Breast epithelium (tissue), 4 donors: ENCODE results near the gene TMEM267. TPM values are rescaled to one million over a fixed set of nuclear protein-coding genes. Genes with fewer than 3 reads are reported as not detected.

ENCODE experiments used
- DNase-seq, 2 donors: peaks; one replicate each; pipeline ENCODE4 v3.0.0-alpha.2; 2019; ENCODE audit warnings: low spot score in 2 of 2
- H3K27ac ChIP-seq, 2 donors: fragments of 200-600 bp; sonication (generic) in 1 of 2; one replicate each; pipeline ENCODE4 v1.5.1; 2016 to 2019; ENCODE audit warnings: mild to moderate bottlenecking in 1 of 2
- H3K27me3 ChIP-seq, 2 donors: fragments of 200-600 bp; sonication (generic) in 1 of 2; one replicate each; pipeline versions ENCODE4 v1.5.1 to v1.6.0; 2017 to 2019; ENCODE audit warnings: control low read depth in 1 of 2, mild to moderate bottlenecking in 1 of 2
- H3K36me3 ChIP-seq: fragments of 200-600 bp; one replicate; pipeline ENCODE4 v1.5.1; 2019
- H3K4me1 ChIP-seq, 2 donors: fragments of 200-600 bp; sonication (generic); one replicate each; pipeline ENCODE4 v1.5.1; 2016 to 2019; ENCODE audit warnings: control low read depth in 1 of 2
- H3K4me3 ChIP-seq, 3 donors: fragments of 200-600 bp; sonication (generic); 1 replicate in 2 of 3; 2 replicates in 1 of 3; pipeline ENCODE4 v1.5.1; 2016 to 2019; ENCODE audit warnings: mild to moderate bottlenecking in 3 of 3, moderate library complexity in 2 of 3
- H3K9me3 ChIP-seq, 2 donors: fragments of 200-600 bp; sonication (generic) in 1 of 2; one replicate each; pipeline ENCODE4 v1.5.1; 2016 to 2019; ENCODE audit warnings: control low read depth in 1 of 2
- POLR2A ChIP-seq: fragments of 450-650 bp; IDR thresholded peaks from one replicate; pipeline ENCODE4 v1.6.1; 2016; ENCODE audit warnings: antibody characterized with exemption, mild to moderate bottlenecking, moderate library complexity
- POLR2AphosphoS5 ChIP-seq, 3 donors: sonication (generic); formaldehyde crosslinking; IDR thresholded peaks; one replicate each; pipeline ENCODE4 v1.6.1; 2017; ENCODE audit warnings: antibody characterized with exemption in 3 of 3
- intact Hi-C: fragments of 100-400 bp; cut with DNase I; formaldehyde crosslinking; loops from one replicate; pipeline ENCODE4 v1.15.1; 2023; ENCODE audit warnings: low total_unique reads
- total RNA-seq, 3 donors: library from RNA; depleted of rRNA; stranded (reverse); fragments of >200 nt; gene quantifications; one replicate each; pipeline ENCODE4 v1.1.0, GENCODE V29; 2016
- TF ChIP-seq, protein P1 (sequence below), 3 donors: fragments of 450-650 bp; IDR thresholded peaks; one replicate each; pipeline ENCODE4 v1.5.1; 2016 to 2017; ENCODE audit warnings: antibody characterized with exemption in 3 of 3, mild to moderate bottlenecking in 3 of 3, moderate library complexity in 3 of 3

TMEM267 gene
- total RNA-seq, 3 donors from 2014 or later, result 11.7 to 21.7 (median 16.1) TPM

DNA sequence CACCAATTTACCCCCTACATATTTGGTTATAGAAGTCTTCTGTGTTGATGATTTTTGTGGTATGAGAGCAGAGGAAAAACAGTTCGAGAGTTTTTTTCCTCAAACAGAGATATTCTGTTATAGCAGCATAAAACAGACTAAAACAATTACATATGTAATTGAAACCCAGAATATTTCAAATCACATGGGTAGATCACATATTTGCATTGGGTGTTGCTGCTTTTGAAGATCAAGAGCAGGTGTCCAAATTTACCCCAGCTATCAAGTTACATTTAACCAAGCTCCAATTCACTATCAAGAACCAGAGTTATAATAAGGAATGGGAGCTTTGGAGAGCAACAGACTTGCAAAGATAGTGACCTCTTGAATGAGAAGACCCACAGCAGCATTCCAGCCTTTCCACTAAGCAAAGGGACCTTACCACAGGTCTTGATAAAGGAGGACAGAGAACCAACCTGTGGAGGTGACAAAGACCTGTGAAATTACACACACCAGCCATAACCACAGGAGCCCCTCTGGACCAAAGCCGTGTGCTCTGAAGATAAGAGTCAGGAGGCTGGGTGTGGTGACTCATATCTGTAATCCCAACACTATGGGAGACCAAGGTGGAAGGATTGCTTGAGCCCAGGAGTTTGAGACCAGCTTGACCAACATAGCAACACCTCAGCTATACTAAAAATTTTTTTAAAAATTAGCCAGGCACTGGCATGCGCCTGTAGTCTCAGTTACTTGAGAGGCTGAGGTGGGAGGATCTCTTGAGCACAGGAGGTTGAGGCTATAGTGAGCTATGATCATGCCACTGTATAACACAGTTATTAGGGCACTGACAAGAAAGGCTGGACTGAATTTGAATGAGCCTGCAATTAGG lies 67.5 kb downstream of the TMEM267 start:
- no peaks in the 10 kb centered on the region for H3K4me1 ChIP-seq
- no peak for DNase-seq
- H3K9me3 ChIP-seq, result no peaks in the 10 kb centered on the region
- TF ChIP-seq POLR2AphosphoS5 (IDR thresholded peaks at IDR 0.05) (no peak), POLR2A (no peak)
- TF ChIP-seq, protein P1, sequence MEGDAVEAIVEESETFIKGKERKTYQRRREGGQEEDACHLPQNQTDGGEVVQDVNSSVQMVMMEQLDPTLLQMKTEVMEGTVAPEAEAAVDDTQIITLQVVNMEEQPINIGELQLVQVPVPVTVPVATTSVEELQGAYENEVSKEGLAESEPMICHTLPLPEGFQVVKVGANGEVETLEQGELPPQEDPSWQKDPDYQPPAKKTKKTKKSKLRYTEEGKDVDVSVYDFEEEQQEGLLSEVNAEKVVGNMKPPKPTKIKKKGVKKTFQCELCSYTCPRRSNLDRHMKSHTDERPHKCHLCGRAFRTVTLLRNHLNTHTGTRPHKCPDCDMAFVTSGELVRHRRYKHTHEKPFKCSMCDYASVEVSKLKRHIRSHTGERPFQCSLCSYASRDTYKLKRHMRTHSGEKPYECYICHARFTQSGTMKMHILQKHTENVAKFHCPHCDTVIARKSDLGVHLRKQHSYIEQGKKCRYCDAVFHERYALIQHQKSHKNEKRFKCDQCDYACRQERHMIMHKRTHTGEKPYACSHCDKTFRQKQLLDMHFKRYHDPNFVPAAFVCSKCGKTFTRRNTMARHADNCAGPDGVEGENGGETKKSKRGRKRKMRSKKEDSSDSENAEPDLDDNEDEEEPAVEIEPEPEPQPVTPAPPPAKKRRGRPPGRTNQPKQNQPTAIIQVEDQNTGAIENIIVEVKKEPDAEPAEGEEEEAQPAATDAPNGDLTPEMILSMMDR (IDR thresholded peaks at IDR 0.05), result no peak
- intact Hi-C loops, result no loop called here
- H3K36me3 ChIP-seq, result no peaks in the 10 kb centered on the region
- no peak overlapping the region for H3K4me3 ChIP-seq
- H3K27me3 ChIP-seq, result no peaks in the 10 kb centered on the region
- peak overlapping the region in 1 of 2 donors; percentile 33 for H3K27ac ChIP-seq

DNA sequence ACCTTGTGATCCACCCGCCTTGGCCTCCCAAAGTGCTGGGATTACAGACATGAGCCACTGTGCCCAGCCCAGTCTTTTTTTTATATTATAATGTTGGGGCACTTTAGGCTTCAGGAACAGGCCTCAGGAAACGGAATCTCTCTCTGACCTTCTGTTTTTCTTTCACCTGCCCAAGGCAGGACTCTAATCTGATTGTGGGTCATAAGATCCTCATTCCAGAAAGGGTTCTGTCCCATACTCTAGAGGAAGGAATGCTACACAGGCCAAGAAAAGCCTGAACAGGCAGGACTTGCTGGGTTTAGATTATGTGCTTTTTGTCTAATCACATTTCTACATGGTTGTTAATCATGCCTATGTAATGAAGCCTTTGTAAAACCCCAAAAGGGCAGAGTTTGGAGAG lies 69.7 kb downstream of the TMEM267 start:
- DNase-seq, result no peak
- no peak for TF ChIP-seq POLR2A
- Histone ChIP-seq H3K36me3 (no peaks in the 10 kb centered on the region), H3K9me3 (no peaks in the 10 kb centered on the region), H3K27ac (peak overlapping the region in 1 of 2 donors; percentile 57), H3K4me1 (no peaks in the 10 kb centered on the region), H3K4me3 (no peak overlapping the region), H3K27me3 (no peaks in the 10 kb centered on the region)
- intact Hi-C loops, result no loop called here

DNA sequence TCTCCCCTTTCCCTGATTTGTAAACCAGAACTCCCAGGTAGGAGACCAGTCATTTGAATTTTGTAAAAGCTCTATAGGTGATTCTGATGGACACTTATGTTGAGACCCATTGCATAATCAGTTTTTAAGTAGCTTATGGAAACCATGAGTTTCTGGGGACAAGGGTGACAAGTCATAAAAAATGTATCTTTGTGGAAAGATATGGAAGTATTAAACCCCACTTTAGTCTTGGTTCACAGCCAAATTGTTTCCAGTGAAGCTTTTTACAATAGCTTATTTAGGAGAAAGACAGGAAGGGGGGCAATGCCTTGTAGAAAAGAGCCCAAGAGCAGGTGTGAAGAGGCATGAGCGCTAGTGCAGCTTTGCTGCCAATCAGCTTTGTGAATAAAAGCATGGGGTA lies 71.0 kb downstream of the TMEM267 start:
- Histone ChIP-seq H3K27ac (peak overlapping the region; percentile 69 to 79), H3K27me3 (no peaks in the 10 kb centered on the region), H3K4me1 (no peaks in the 10 kb centered on the region), H3K36me3 (no peaks in the 10 kb centered on the region), H3K4me3 (peak overlapping the region in 1 of 3 donors; percentile 17), H3K9me3 (no peaks in the 10 kb centered on the region)
- no peak for TF ChIP-seq POLR2A
- no peak for DNase-seq
- intact Hi-C loops, result no loop called here

DNA sequence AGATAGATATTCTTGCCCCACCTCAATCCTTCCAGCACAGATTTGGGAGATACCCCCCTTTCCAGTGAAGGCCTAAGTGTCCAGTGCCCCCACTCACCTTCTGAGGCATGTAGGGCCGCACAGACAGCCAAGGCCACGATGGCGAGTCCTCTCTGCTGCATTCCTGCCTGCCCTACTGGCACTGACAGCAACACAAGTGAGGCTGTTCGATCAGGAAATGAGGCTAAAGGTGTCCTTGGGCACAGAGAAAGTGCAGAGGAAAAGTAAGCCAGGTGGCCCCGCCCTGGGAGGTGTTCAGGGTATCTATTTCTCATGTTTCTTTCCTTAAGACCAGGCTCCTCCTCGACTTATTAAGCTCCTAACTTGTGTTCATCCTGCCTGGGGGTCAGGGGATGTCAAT lies 71.5 kb downstream of the TMEM267 start, which contains the start of gene CCL28:
Gene CCL28, minus strand, starts transcription at position 236 of the 400 bp plus-strand sequence. Its CDS starts 75 bp downstream, at position 161.
- no peaks in the 10 kb centered on the region for H3K9me3 ChIP-seq
- H3K27ac ChIP-seq, result peak within 1 kb of the TSS; percentile 69 to 79
- H3K4me1 ChIP-seq, result no peaks in the 10 kb centered on the region
- intact Hi-C loops, result no loop called here
- H3K36me3 ChIP-seq, result no peaks in the 10 kb centered on the region
- TF ChIP-seq POLR2AphosphoS5 (IDR thresholded peaks at IDR 0.05) (no peak), POLR2A (no peak)
- TF ChIP-seq, protein P1 (IDR thresholded peaks at IDR 0.05), result no peak
- no peaks in the 10 kb centered on the region for H3K27me3 ChIP-seq
- H3K4me3 ChIP-seq, result peak within 1 kb of the TSS in 2 of 3 donors; percentile 17 to 41
- DNase-seq, result no peak

DNA sequence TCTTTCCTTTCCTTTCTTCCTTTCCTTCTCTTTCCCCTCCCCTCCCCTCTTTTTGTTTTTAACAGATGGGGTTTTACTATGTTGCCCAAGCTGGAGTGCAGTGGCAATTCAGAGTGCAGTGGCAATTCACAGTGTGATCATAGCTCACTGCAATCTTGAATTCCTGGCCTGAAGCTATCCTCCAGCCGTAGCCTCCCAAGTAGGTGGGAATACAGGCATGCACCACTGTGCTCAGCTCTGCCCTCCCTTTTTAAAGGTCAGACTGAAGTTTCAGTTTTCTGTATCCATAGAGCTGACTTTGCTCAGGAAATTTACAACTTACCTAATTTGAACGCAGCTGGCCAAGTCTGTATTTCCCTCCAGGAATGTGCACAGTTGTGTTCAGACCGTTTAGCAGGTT lies 72.2 kb downstream of the TMEM267 start:
- no peak for DNase-seq
- Histone ChIP-seq H3K4me3 (peak overlapping the region in 2 of 3 donors; percentile 17 to 41), H3K4me1 (no peaks in the 10 kb centered on the region), H3K36me3 (no peaks in the 10 kb centered on the region), H3K27me3 (no peaks in the 10 kb centered on the region), H3K27ac (peak overlapping the region; percentile 69 to 79), H3K9me3 (no peaks in the 10 kb centered on the region)
- intact Hi-C loops, result no loop called here
- TF ChIP-seq, protein P1 (IDR thresholded peaks at IDR 0.05), result no peak
- no peak for TF ChIP-seq POLR2AphosphoS5 (IDR thresholded peaks at IDR 0.05)
- no peak for TF ChIP-seq POLR2A

DNA sequence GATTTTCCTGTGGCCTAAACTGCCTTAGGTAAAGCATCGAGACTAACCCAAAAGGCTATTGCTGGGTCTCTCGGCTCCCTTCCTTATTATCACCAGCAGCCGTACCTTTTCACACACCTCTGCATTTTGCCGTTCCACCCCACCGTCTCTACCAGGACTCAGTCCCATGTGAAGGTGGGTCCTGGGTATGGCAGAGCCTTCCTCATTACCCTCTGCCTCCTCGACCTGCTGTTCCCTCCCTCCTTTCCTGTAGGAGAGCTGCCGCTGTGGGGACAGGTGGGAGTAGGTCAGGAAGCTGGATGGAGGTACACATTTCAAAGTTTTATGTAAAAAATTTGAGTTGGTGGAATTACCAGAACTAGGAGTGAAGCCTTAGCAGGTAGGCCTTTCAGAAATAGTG lies 73.3 kb downstream of the TMEM267 start:
- TF ChIP-seq, protein P1 (IDR thresholded peaks at IDR 0.05), result no peak
- TF ChIP-seq POLR2AphosphoS5 (IDR thresholded peaks at IDR 0.05) (no peak), POLR2A (no peak)
- no peaks in the 10 kb centered on the region for H3K4me1 ChIP-seq

More for the DNA sequence above, 73.3 kb downstream of the TMEM267 start:
- Histone ChIP-seq H3K4me3 (peak overlapping the region in 2 of 3 donors; percentile 9 to 41), H3K27ac (peak overlapping the region; percentile 71 to 79), H3K27me3 (no peaks in the 10 kb centered on the region), H3K36me3 (no peaks in the 10 kb centered on the region), H3K9me3 (no peaks in the 10 kb centered on the region)
- no peak for DNase-seq
- intact Hi-C loops, result no loop called here
